GM12878 (cell line): Measurements from ENCODE around the gene CAPN15. TPM values are rescaled to one million over a fixed set of nuclear protein-coding genes. Genes with fewer than 3 reads are reported as not detected.

ENCODE experiments used
- ATAC-seq: fragments of 200-7000 bp; cut with Tn5 transposase; 3 replicates; pipeline ENCODE4 v1.9.1; 2020; ENCODE audit warnings: mild to moderate bottlenecking, moderate library complexity
- BruUV-seq: library from RNA; stranded (reverse); fragments of 400-500 nt; replicated peaks from 2 replicates; lab custom pipeline; 2021; lab: Mats Ljungman, UMichigan
- CTCF ChIA-PET: fragments of 300-600 bp; sonication (Branson Sonifier 250); formaldehyde crosslinking; extraction: SDS; loops from one replicate; lab custom pipeline; 2021; ENCODE audit warnings: inconsistent platforms; lab: Yijun Ruan, JAX
- POLR2A ChIA-PET: fragments of 350-600 bp; formaldehyde crosslinking; extraction: SDS; loops from one replicate; lab custom pipeline; 2021; ENCODE audit warnings: inconsistent platforms; lab: Charles Lee
- RAD21 ChIA-PET: fragments of 300-600 bp; sonication (Branson Sonifier 250); formaldehyde crosslinking; loops from one replicate; lab custom pipeline; 2023; ENCODE audit warnings: antibody characterized with exemption; ENCODE audit not compliant: unreplicated experiment; lab: Charles Lee
- SMC1A ChIA-PET: fragments of 300-600 bp; sonication (Branson Sonifier 250); formaldehyde crosslinking; loops from one replicate; lab custom pipeline; 2023; ENCODE audit not compliant: unreplicated experiment, uncharacterized antibody; lab: Charles Lee
- DNase-seq: peaks from one replicate; pipeline ENCODE4 v3.0.0-alpha.2; 2011; ENCODE audit warnings: low read depth, low spot score
- FAIRE-seq: peaks from 3 replicates; lab custom pipeline; 2011; peaks lifted over from hg19 to GRCh38; lab: Jason Lieb, UNC
- H2AFZ ChIP-seq: 2 replicates; pipeline ENCODE4 v1.6.0; 2011; ENCODE audit warnings: low read depth, low read length, control low read depth; ENCODE audit not compliant: control insufficient read depth
- H3K27ac ChIP-seq: 2 replicates; pipeline ENCODE4 v1.5.1; 2011; ENCODE audit warnings: control low read depth; ENCODE audit not compliant: control insufficient read depth, insufficient read depth
- H3K27me3 ChIP-seq, 2 experiments: replicated peaks in 1 of 2; 2 replicates each; pipeline versions ENCODE4 v1.6.0 to v1.6.1; 2011; ENCODE audit warnings: low read length in 1 of 2; ENCODE audit not compliant: control insufficient read depth in 2 of 2, insufficient read depth in 2 of 2
- H3K36me3 ChIP-seq, 2 experiments: 2 replicates each; pipeline ENCODE4 v1.5.1; 2011; ENCODE audit warnings: low read length in 1 of 2; ENCODE audit not compliant: control insufficient read depth in 2 of 2, insufficient read depth in 2 of 2
- H3K4me1 ChIP-seq: 2 replicates; pipeline ENCODE4 v1.6.1; 2011; ENCODE audit warnings: mild to moderate bottlenecking, low read length, moderate library complexity, mixed read lengths; ENCODE audit not compliant: control insufficient read depth, insufficient read depth
- H3K4me2 ChIP-seq: 2 replicates; pipeline ENCODE4 v1.6.0; 2011; ENCODE audit warnings: control low read depth; ENCODE audit not compliant: control insufficient read depth, insufficient read depth
- H3K4me3 ChIP-seq: fragments of 200-600 bp; sonication (generic); 2 replicates; pipeline ENCODE4 v1.5.1; 2016
- H3K79me2 ChIP-seq: 2 replicates; pipeline ENCODE4 v1.6.0; 2011; ENCODE audit warnings: low read length; ENCODE audit not compliant: control insufficient read depth, insufficient read depth
- H3K9ac ChIP-seq: 2 replicates; pipeline ENCODE4 v1.8.0; 2011; ENCODE audit warnings: low read length, control low read depth, mixed read lengths; ENCODE audit not compliant: control insufficient read depth, insufficient read depth
- H3K9me3 ChIP-seq: replicated peaks from 3 replicates; pipeline ENCODE4 v1.5.1; 2011; ENCODE audit warnings: mild to moderate bottlenecking, low read length; ENCODE audit not compliant: control insufficient read depth, insufficient read depth
- H4K20me1 ChIP-seq: 2 replicates; pipeline ENCODE4 v1.6.0; 2011; ENCODE audit not compliant: control insufficient read depth, insufficient read depth
- BACH1 ChIP-seq: fragments of 450-650 bp; IDR thresholded peaks from 2 replicates; pipeline ENCODE4 v1.6.1; 2017; ENCODE audit warnings: mild to moderate bottlenecking, borderline replicate concordance
- BHLHE40 ChIP-seq, 2 experiments: fragments of 450-650 bp in 1 of 2; IDR thresholded peaks; 2 replicates each; pipeline ENCODE4 v1.6.1; 2011 to 2017; ENCODE audit warnings: low read depth in 2 of 2, borderline replicate concordance in 1 of 2, improper control_type of control experiment in 1 of 2, low read length in 1 of 2, mild to moderate bottlenecking in 1 of 2
- CBX5 ChIP-seq: sonication (generic); IDR thresholded peaks from 2 replicates; pipeline ENCODE4 v1.6.1; 2016; ENCODE audit warnings: low read depth, moderate library complexity, mild to moderate bottlenecking, inconsistent platforms
- DPF2 ChIP-seq: fragments of 450-650 bp; IDR thresholded peaks from 2 replicates; pipeline ENCODE4 v1.6.1; 2017; ENCODE audit warnings: mild to moderate bottlenecking
- EED ChIP-seq: sonication (generic); IDR thresholded peaks from 2 replicates; pipeline ENCODE4 v1.6.1; 2016; ENCODE audit warnings: antibody characterized with exemption, low read depth
- GATAD2B ChIP-seq: fragments of 450-650 bp; conservative IDR thresholded peaks from 2 replicates; pipeline ENCODE4 v1.6.1; 2017; ENCODE audit warnings: low read depth, mild to moderate bottlenecking, moderate library complexity
- IKZF1 ChIP-seq: fragments of 450-650 bp; conservative IDR thresholded peaks from 2 replicates; pipeline ENCODE4 v1.6.1; 2017; ENCODE audit warnings: antibody characterized with exemption, mild to moderate bottlenecking
- LARP7 ChIP-seq: fragments of 450-650 bp; IDR thresholded peaks from 2 replicates; pipeline ENCODE4 v1.6.1; 2017; ENCODE audit warnings: mild to moderate bottlenecking
- NKRF ChIP-seq: fragments of 450-650 bp; conservative IDR thresholded peaks from 2 replicates; pipeline ENCODE4 v1.6.1; 2017; ENCODE audit warnings: mild to moderate bottlenecking, moderate library complexity
- RELA ChIP-seq: fragments of 450-650 bp; IDR thresholded peaks from 2 replicates; pipeline ENCODE4 v1.8.0; 2014; ENCODE audit warnings: borderline replicate concordance; ENCODE audit not compliant: partially characterized antibody
- SMARCA5 ChIP-seq: fragments of 450-650 bp; IDR thresholded peaks from 2 replicates; pipeline ENCODE4 v1.6.1; 2017; ENCODE audit warnings: mild to moderate bottlenecking
- STAT1 ChIP-seq: fragments of 450-650 bp; conservative IDR thresholded peaks from 2 replicates; pipeline ENCODE4 v1.6.1; 2014; ENCODE audit warnings: antibody characterized with exemption, mild to moderate bottlenecking
- YBX1 ChIP-seq: fragments of 450-650 bp; IDR thresholded peaks from 2 replicates; pipeline ENCODE4 v1.6.1; 2016; ENCODE audit warnings: antibody characterized with exemption
- ZBTB4 ChIP-seq: fragments of 450-650 bp; formaldehyde crosslinking; IDR thresholded peaks from 2 replicates; pipeline ENCODE4 v1.4.0; 2022; ENCODE audit warnings: mild to moderate bottlenecking, moderate library complexity
- ZNF207 ChIP-seq: fragments of 450-650 bp; IDR thresholded peaks from 2 replicates; pipeline ENCODE4 v1.6.1; 2014; ENCODE audit warnings: antibody characterized with exemption, mild to moderate bottlenecking, borderline replicate concordance
- ZNF687 ChIP-seq: fragments of 450-650 bp; IDR thresholded peaks from 2 replicates; pipeline ENCODE4 v1.6.1; 2017; ENCODE audit warnings: mild to moderate bottlenecking, moderate library complexity
- whole genome bisulfite sequencing: methylation state at CpG from one replicate; pipeline ENCODE4 v1.1.6; 2016; ENCODE audit warnings: low lambda C conversion rate; ENCODE audit not compliant: insufficient replicate concordance, insufficient coverage; ENCODE audit errors: missing lambda C conversion rate; 5-methylcytosine and 5-hydroxymethylcytosine counted together
- in situ Hi-C: fragments of 300-500 bp; cut with MboI; formaldehyde crosslinking; loops from 9 replicates; pipeline ENCODE4 v1.14.3; 2018; ENCODE audit warnings: mixed read lengths
- intact Hi-C: fragments of 100-400 bp; cut with micrococcal nuclease; formaldehyde crosslinking; loops from one replicate; pipeline ENCODE4 v1.14.2; 2022; ENCODE audit not compliant: unreplicated experiment
- polyA plus RNA-seq, 11 experiments: library from polyadenylated mRNA; depleted of rRNA in 4 of 11; unstranded in 6 of 11; stranded (reverse) in 5 of 11; fragments of >200 nt; fragmentation: Nextera tagmentation in 4 of 11; fragmentation: Illumina TruSeq in 1 of 11; extraction: Ambion mirVana in 4 of 11; extraction: Trizol in 1 of 11; gene quantifications; 1 replicate in 1 of 11; 2 replicates in 10 of 11; pipeline versions ENCODE4 v1.2.1 to v1.2.3, GENCODE V29; 2011 to 2016; ENCODE audit warnings: inconsistent platforms in 2 of 11, missing spikeins in 2 of 11, low read depth in 1 of 11
- total RNA-seq, 4 experiments: library from RNA; depleted of rRNA in 3 of 4; stranded (reverse); fragments of >200 nt in 3 of 4; fragmentation: Illumina TruSeq in 1 of 4; extraction: Trizol in 1 of 4; gene quantifications; 2 replicates each; pipeline versions ENCODE4 v1.2.1 to v1.2.3, GENCODE V29; 2013 to 2021

CAPN15 gene
- total and polyA plus RNA-seq, 10 of the 15 experiments (the other 5 are each of a cell fraction or from before 2014, with no cell fraction given) = 0.40 to 78.5 (median 8.3) TPM

GRCh38 chr16:590188-590814 lies 62.8 kb downstream of the CAPN15 start:
- Histone ChIP-seq H4K20me1 (no peaks in the 10 kb centered on the region), H3K9ac (peak overlapping the region; percentile 87), H2AFZ (peak overlapping the region; percentile 57), H3K4me3 (peak overlapping the region; percentile 86), H3K27ac (peak overlapping the region; percentile 25; the same call in 1 of the 2 replicates), H3K9me3 (no peaks in the 10 kb centered on the region), H3K27me3 (no peaks in the 10 kb centered on the region), H3K79me2 (peaks cover 28% of the 10 kb centered on the region), H3K4me1 (peaks cover 15% of the 10 kb centered on the region), H3K36me3 (no peaks in the 10 kb centered on the region), H3K4me2 (peak overlapping the region; percentile 96)
- SMC1A ChIA-PET = no interaction called here
- RAD21 ChIA-PET = no interaction called here
- no peak for DNase-seq
- intact Hi-C loops (no loop called here), in situ Hi-C loops (no loop called here)
- BruUV-seq = no TSS peak
- ATAC-seq = no peak
- FAIRE-seq = no peak
- WGBS = 2% methylated on average over 39 of the region's 71 CpGs
- POLR2A ChIA-PET = no interaction called here
- CTCF ChIA-PET = interaction anchor here (0.6 kb wide), 1 partner anchor 105 kb away, joined by 3 read pairs; no protein-coding TSS in a partner anchor
- TF ChIP-seq IKZF1 (peak; percentile 37), EED (no peak), RELA (no peak), ZNF207 (0 out of 2 replicates have a peak, but pooled peaks have one; percentile 39), ZNF687 (0 out of 2 replicates have a peak, but pooled peaks have one; percentile 22), ZBTB4 (CRISPR knock-in tag) (no peak), YBX1 (no peak), NKRF (peak; percentile 84), BACH1 (peak; percentile 49; the same call in 1 of the 2 replicates), GATAD2B (peak; percentile 70), SMARCA5 (peak; percentile 89), LARP7 (peak; percentile 96), STAT1 (no peak), BHLHE40 (IDR thresholded peaks at IDR 0.05; ENCODE audit: borderline replicate concordance in 1 of 2, low read depth in 2 of 2, low read length in 1 of 2) (peak in 1 of 2 experiments; percentile 3; a peak in 1 of 4 replicates), CBX5 (no peak), DPF2 (peak; percentile 7)
